MM.1S (cell line): ENCODE data around the gene SSX4B.
"Not testable (repeated sequence)": the region's sequence is repeated elsewhere in the genome, so short reads cannot be mapped to it uniquely, and the experiment has no call there.

ENCODE experiments used
- CTCF ChIP-seq: fragments of 300-600 bp; sonication (generic); IDR thresholded peaks from 2 replicates; pipeline ENCODE4 v1.5.1; 2016; ENCODE audit warnings: antibody characterized with exemption, low read length, mixed read lengths
- EZH2 ChIP-seq: fragments of 300-600 bp; sonication (generic); optimal IDR thresholded peaks from 2 replicates; pipeline ENCODE3; 2017; ENCODE audit warnings: low read depth, mild to moderate bottlenecking, antibody characterized with exemption, low read length, mixed read lengths
- EZH2phosphoT487 ChIP-seq: fragments of 300-600 bp; sonication (generic); IDR thresholded peaks from 2 replicates; pipeline ENCODE4 v1.6.1; 2018; ENCODE audit warnings: antibody characterized with exemption, low read length

- not testable (repeated sequence) for TF ChIP-seq CTCF, EZH2phosphoT487, EZH2
Measured at GRCh38 chrX:48359281-48359680, 52.5 kb downstream of the SSX4B start.
